RWPE2 (cell line): ENCODE data around the gene KRTAP4-8.
"Not testable (repeated sequence)": the region's sequence is repeated elsewhere in the genome, so short reads cannot be mapped to it uniquely, and the experiment has no call there.

Source experiments
- ATAC-seq: fragments of 200-7000 bp; cut with Tn5 transposase; 3 replicates; pipeline ENCODE4 v1.9.1; 2021; ENCODE audit warnings: low read depth
- DNase-seq: peaks from one replicate; pipeline ENCODE4 v3.0.0-alpha.2; 2020; ENCODE audit warnings: low spot score
- H3K27ac ChIP-seq: fragments of 450-650 bp; 2 replicates; pipeline ENCODE4 v1.5.1; 2017; ENCODE audit warnings: mild to moderate bottlenecking; ENCODE audit not compliant: poor library complexity, severe bottlenecking
- H3K27me3 ChIP-seq: fragments of 250-450 bp; sonication (Bioruptor Pico); 2 replicates; pipeline ENCODE4 v1.5.1; 2021; ENCODE audit warnings: mild to moderate bottlenecking, moderate library complexity; ENCODE audit not compliant: insufficient read depth, poor library complexity, severe bottlenecking
- H3K36me3 ChIP-seq: fragments of 250-450 bp; sonication (Bioruptor Pico); 2 replicates; pipeline ENCODE4 v1.5.1; 2020; ENCODE audit warnings: low read depth, mild to moderate bottlenecking, moderate library complexity
- H3K4me1 ChIP-seq: fragments of 250-450 bp; sonication (Bioruptor Pico); 2 replicates; pipeline ENCODE4 v1.5.1; 2021; ENCODE audit warnings: mild to moderate bottlenecking, moderate library complexity; ENCODE audit not compliant: insufficient read depth, poor library complexity, severe bottlenecking
- H3K4me3 ChIP-seq: fragments of 250-450 bp; sonication (Bioruptor Pico); 2 replicates; pipeline ENCODE4 v1.5.1; 2021; ENCODE audit warnings: mild to moderate bottlenecking, moderate library complexity; ENCODE audit not compliant: severe bottlenecking
- H3K9me3 ChIP-seq: fragments of 250-450 bp; sonication (Bioruptor Pico); 2 replicates; pipeline ENCODE4 v1.5.1; 2021; ENCODE audit warnings: mild to moderate bottlenecking, moderate library complexity; ENCODE audit not compliant: severe bottlenecking
- CTCF ChIP-seq: fragments of 450-650 bp; IDR thresholded peaks from one replicate; pipeline ENCODE4 v1.5.1; 2017; ENCODE audit warnings: mild to moderate bottlenecking, moderate library complexity; ENCODE audit not compliant: poor library complexity, severe bottlenecking

The KRTAP4-8 gene

GRCh38 chr17:41098042-41098441 lies at the start of gene KRTAP4-8:
TSS of gene KRTAP4-8 (minus strand) at chr17:41098142. CDS start at chr17:41098084, 58 bp downstream.
- peak within 1 kb of the TSS; percentile 89 for H3K27ac ChIP-seq
- no peak for ATAC-seq

DNA sequence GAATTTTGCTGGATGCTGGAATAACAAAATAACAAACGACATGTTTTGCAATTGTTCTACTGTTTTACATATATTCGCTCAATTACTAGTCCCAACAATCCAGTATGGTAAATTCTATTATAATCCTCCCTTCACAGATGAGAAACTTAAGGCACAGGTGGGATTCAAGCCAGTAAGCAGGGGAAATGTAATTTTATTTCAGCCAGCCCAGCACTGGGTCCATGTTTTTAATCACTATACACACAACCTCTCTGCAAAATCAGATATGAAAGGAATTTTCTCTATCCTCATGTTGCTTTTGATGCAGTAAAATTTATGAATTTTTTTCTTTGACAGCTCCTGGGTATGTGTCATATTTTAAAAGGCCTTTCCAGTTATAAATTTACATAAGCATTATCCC lies 47.3 kb upstream of the KRTAP4-8 start:
- no peak for TF ChIP-seq CTCF
- no peak for ATAC-seq
- Histone ChIP-seq H3K4me1 (peaks cover 2% of the 10 kb centered on the region), H3K27ac (no peak overlapping the region), H3K36me3 (no peaks in the 10 kb centered on the region), H3K4me3 (no peak overlapping the region), H3K27me3 (no peaks in the 10 kb centered on the region), H3K9me3 (peaks cover 2% of the 10 kb centered on the region)
- no peak for DNase-seq

More at GRCh38 chr17:41098042-41098441, at the start of gene KRTAP4-8:
- Histone ChIP-seq H3K4me3 (no peak within 1 kb of the TSS), H3K36me3 (no peaks in the 10 kb centered on the region), H3K27me3 (no peaks in the 10 kb centered on the region), H3K4me1 (peaks cover 27% of the 10 kb centered on the region), H3K9me3 (peaks cover 3% of the 10 kb centered on the region)
- TF ChIP-seq CTCF = no peak
- DNase-seq = no peak

DNA sequence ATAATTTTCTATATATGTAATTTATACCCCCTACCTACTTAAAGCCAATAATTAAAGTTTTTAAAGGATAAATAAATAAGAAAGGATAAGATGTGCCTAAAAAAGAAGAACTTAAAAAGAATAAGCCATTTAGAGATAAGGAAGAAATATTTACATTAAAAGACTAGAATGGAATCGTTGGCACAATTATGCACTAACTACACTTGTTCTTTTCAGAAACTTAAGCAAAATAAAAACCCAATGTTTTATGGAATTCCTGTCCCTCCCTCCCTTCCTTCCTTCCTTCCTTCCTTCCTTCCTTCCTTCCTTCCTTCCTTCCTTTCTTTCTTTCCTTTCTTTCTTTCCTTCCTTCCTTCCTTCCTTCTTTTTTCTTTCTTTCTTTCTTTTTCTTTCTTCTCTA lies 46.9 kb upstream of the KRTAP4-8 start:
- DNase-seq = no peak
- peaks cover 2% of the 10 kb centered on the region for H3K4me1 ChIP-seq
- peaks cover 3% of the 10 kb centered on the region for H3K9me3 ChIP-seq
- no peak overlapping the region for H3K27ac ChIP-seq
- ATAC-seq = no peak
- H3K36me3 ChIP-seq = no peaks in the 10 kb centered on the region
- no peaks in the 10 kb centered on the region for H3K27me3 ChIP-seq
- H3K4me3 ChIP-seq = no peak overlapping the region
- no peak for TF ChIP-seq CTCF

DNA sequence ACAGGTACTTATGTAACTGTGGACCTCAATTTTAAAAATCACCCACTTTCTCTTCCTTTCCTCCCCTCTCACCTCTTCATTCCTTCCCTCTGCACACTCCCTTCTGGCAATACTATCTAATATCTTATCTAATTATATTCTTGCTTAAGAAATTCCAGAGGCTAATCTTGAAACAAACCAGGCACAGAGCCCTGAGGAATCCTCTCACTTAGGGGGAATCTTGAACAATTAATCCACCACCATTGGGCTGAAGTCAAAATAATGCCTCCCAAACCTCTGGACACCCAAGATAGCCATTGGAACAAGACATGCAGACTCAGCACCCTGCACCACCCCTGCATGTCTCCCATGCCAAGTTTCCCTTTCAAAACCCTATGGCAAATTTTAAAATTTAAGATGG lies 43.4 kb upstream of the KRTAP4-8 start:
- TF ChIP-seq CTCF = no peak
- Histone ChIP-seq H3K4me1 (peaks cover 2% of the 10 kb centered on the region), H3K27me3 (no peaks in the 10 kb centered on the region), H3K36me3 (no peaks in the 10 kb centered on the region), H3K27ac (peak overlapping the region; percentile 31), H3K4me3 (no peak overlapping the region), H3K9me3 (peaks cover 3% of the 10 kb centered on the region)
- ATAC-seq (no peak), DNase-seq (no peak)

GRCh38 chr17:41140360-41141131 lies 42.6 kb upstream of the KRTAP4-8 start, which contains the start of gene KRTAP4-6:
TSS of gene KRTAP4-6 (minus strand) at chr17:41140544. CDS start at chr17:41140487, 57 bp downstream.
- ATAC-seq = peak; percentile 99

DNA sequence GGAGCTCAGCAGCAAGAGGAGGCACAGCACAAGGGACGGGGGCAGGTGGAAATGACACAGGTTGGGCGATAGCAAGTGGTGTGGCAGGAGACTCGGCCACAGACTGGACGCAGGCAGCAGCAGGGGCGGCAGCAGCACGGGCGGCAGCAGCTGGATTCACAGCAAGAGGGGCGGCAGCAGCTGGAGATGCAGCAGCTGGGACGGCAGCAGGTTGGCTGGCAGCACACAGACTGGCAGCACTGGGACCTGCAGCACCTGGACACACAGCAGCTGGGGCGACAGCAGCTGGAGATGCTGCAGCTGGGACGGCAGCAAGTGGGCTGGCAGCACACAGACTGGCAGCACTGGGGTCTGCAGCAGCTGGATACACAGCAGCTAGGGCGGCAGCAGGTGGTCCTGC lies 41.9 kb upstream of the KRTAP4-8 start:
- not testable (repeated sequence) for DNase-seq, H3K4me1 ChIP-seq, H3K36me3 ChIP-seq, ATAC-seq, H3K9me3 ChIP-seq, H3K27me3 ChIP-seq, H3K4me3 ChIP-seq
- H3K27ac ChIP-seq = peak overlapping the region; percentile 31

More at GRCh38 chr17:41140360-41141131, 42.6 kb upstream of the KRTAP4-8 start, which contains the start of gene KRTAP4-6:
- no peak for TF ChIP-seq CTCF
- Histone ChIP-seq H3K27me3 (no peaks in the 10 kb centered on the region), H3K36me3 (no peaks in the 10 kb centered on the region), H3K27ac (peak within 1 kb of the TSS; percentile 31), H3K9me3 (peaks cover 3% of the 10 kb centered on the region), H3K4me3 (no peak within 1 kb of the TSS), H3K4me1 (peaks cover 2% of the 10 kb centered on the region)
- DNase-seq = no peak
